NCI-H345 treated with DMSO at 0.1 percent for 48 hours (cell line): ENCODE results near the gene SIAH2.

Source experiments
- DNase-seq: peaks from one replicate; lab custom pipeline; 2025; ENCODE audit not compliant: unreplicated experiment; lab: John Stamatoyannopoulos, UW

The SIAH2 gene

GRCh38 chr3:150736316-150736719 lies 26.7 kb downstream of the SIAH2 start:
- DNase-seq, result no peak

DNA sequence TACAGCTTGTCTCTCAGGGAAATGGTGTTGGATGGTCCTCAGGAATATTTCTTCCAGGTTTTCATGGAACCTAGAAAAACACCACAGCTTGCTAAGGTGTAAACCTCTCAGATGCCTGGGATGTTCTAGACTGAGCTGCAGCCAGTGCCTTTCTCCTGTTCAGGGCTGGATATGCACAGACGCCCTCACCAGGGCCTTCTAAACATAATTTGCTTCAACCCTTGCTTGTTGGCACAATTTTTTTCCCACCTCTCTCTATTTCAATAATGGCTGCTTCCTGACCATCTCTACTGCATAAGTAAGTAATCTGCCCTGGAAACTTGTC lies 28.2 kb downstream of the SIAH2 start:
- no peak for DNase-seq

GRCh38 chr3:150733936-150734794 lies 28.8 kb downstream of the SIAH2 start:
- no peak for DNase-seq

DNA sequence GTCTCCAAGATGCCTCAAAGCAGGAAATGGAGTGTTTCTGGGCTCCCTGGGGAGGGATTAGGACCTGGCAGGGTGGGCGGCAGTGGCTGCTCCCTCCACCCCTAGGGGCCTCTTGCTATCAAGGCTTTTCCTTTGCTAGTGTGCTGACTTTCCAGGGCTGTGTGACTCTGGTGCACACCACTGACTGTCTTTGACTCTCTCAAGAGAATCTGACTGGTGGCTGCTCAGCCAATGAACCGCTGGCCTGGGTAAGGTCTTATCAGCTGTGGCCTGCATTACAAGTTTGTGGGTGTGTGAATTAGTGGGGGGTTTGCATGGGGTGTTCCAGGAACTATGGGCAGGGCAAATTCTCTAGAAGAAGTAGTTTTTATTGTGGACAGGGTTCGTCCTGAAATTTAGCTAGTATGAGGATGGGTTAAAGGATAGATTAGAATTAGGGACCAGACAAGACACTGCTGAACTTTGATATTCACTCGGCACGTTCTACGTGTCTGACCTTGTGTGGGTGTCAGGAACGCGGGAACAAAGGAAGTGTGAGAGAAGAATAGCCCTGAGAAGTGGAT lies 29.5 kb downstream of the SIAH2 start:
- no peak for DNase-seq

DNA sequence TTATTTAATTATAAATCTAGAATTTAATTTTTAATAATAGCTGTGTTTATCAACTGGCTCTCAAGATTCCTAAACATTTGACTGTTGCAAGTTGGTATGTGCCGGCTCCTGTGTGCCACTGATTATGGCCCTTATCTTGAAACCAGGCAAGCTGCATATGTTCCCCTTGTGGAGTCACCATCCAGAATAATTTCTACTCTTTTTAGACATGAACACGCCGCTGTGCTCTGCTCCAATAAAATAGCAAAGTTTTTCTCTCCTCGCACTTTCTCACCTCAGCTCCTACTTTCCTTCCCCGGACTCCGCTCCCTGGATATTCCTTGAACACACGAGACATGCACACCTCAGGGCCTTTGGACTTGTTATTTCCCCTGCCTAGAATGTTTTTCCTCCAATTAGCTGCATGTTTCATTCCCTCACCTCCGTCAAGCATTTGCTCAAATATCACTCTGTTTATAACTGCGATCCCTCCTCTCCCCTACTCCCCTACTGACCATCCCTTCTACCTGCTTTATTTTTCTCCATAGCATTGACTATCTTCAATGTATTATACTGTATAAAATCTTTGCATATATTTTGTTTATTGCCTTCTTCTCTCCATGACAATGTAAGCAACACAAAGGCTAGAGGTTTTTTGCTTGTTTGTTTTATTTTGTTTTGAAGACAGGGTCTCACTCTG lies 33.1 kb downstream of the SIAH2 start:
- DNase-seq, result no peak

DNA sequence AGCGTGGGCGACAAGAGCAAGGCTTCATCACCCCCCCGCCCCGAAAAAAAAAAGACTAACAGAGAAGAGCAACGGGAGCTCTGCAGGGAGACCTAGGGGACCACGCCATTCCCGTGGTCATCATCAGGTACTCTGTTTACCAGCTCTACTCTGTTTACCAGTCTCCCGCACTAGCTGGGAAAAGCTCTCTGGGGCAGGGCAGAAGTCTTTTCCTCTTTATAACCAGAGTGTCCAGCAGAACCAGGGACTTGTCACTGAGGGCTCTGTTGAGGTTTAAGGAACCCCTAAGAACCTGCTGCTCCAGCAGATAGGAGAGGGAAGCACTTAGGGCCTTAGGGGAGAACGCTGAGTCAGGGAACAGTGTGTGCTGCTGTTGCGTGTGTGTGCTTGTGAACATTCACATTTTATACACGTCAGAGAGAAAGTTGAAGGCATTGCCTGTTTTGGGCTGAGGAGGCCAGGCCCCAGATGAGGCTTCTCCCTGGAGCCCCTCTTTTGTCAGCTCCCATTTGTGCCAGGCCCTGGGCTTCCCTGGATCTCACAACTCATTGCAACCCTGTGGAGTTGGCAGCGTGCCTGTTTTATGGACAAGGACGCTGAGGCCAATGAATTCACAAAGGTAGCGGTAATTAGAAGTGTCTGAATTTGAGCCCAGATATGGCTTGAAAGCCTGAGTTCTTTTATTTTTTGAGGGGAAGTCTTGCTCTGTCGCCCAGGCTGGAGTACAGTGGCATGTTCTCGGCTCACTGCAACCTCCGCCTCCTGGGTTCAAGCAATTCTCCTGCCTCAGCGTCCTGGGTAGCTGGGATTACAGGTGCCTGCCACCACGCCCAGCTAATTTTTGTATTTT lies 35.1 kb downstream of the SIAH2 start:
- no peak for DNase-seq

DNA sequence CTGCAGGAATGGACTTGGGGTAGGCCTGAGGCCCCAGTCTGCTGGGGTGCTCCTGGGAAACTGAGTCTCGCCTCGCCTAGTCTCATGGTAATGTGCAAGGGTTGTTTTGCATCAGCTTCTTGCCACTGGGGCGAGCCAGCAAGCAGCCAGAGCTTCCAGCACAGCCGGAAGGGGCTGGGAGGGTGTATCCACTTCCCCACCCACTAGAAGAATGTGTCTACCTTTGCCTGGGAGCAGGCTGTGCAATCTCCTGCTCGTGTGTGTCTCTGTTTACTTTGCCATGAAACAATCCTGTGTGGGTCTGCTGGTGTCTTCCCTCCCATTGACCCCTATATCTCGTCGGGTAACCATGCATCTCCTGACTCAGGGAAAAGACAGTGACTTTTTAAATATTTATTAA lies 37.4 kb downstream of the SIAH2 start:
- no peak for DNase-seq

DNA sequence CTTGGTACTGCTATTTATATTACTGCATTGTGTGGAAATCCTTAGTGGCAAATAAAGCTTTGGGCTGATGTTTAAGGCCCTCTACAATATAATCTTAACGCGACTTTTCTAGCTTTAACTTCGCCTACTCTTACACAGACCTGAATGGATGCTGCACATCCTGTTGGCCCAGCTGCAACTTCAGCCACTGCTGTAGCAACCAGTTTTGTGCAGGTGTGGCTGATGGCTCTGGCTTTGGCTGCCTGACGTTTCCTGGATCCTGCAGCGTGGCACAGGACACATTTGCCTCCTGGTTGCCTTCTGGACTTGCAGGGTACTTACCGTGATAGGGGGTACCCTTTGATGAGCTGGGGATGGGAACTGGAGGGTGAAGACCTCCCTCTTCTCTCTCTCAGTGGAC lies 39.0 kb downstream of the SIAH2 start:
- DNase-seq, result no peak

DNA sequence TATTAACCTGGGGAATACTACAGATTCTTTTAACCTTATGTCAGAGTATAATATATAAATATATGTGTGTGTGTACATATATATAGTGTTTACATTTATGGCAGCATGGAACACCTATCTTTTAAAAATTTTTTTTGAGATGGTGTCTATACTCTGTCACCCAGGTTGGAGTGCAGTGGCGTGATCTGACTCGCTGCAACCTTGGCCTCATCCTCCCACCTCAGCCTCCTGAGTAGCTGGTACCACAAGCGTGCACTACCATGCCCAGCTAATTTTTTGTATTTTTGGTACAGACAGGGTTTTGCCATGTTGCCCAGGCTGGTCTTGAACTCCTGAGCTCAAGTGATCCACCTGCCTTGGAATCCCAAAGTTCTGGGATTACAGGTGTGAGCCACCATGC lies 40.7 kb downstream of the SIAH2 start:
- no peak for DNase-seq

DNA sequence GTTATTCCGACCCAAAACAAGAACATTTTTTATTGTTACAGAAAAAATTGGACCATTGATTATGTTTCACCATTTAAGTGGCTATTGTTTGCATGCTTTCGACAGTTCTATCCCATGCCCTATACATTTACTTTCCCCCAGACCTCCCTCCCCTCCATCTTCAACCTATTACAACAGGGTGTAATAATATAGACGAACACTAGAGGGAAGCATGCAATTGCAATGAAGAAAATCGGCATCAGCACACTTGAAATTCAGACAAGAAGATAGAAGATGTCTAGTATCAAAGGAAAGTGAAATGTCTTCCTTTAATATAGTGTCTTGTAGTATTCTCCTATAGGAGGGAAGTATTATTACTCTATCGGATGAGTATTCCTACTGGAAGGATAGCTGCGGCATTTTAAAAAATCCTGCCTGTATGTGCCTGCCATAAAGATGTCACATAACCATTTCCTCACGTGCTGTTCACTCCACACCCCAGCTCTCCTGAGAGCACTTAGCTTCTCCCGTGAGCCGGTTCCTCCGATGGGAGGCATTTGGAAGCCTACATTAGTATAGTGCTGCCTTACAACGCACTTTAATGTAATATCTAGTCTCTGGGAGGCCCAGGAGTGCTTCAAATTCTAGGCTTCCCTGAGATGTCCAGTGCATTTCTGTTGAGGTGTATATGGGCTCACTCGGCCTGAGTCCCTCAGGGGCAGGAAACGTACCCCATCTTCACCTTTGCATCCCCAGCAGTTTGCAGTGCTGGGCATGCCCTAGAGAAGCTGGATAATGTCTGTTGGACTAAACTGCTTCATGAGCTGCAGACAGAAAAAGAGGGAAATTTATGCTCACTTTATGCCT lies 41.5 kb downstream of the SIAH2 start:
- DNase-seq, result peak; percentile 42

- no peak for DNase-seq
Measured at GRCh38 chr3:150720444-150720843, 42.5 kb downstream of the SIAH2 start.

DNA sequence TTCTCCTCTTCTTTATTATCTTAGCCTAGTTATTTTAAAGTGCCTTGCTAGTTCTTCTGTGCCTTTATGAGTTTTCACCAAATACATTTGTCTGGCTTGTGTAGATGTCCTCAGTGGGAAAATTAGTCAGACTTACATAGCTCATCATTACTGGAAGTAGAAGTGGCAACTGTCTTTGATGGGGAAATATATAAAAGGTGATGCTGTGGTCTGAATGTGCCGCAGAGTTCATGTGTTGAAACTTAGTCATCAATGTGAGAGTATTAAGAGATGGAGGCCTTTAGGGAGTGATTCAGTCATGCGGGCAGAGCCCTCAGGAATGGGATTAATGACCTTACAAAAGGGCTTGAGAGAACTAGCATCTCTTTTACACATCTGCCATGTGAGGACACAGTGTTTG lies 52.9 kb downstream of the SIAH2 start:
- DNase-seq, result no peak

DNA sequence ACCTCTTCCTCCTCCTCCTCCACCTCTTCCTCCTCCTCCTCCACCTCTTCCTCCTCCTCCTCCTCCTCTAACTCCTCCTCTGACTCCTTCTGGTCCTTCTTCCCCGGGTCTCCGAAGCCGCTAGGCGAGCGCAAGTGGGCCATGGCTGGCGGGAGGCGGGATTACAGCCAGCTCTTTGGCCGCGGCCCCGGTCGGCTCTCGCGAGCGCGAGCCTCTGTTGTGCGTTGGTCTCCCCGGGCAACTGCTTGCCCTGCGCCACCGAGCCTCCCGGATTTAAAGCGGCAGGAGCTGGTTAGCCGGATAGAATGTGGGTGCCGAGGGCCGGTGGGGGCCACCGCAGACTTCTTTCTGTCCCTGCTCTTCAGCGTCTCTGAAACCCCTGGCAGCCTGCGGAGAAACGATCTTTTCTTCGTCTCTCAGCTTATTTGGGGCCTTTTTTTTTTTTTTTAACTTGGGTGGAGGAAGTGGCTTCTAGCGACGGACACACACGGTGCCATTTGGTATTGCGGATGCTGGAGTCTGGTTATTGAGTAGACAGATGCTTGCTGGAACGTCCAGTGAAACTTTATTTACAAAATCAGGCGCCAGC lies 59.1 kb downstream of the SIAH2 start, which contains the start of gene ERICH6:
Gene ERICH6 (minus strand): TSS at position 165 of the 589 bp plus-strand sequence. CDS start 22 bp downstream, at position 143.
- DNase-seq, result peak; percentile 56

DNA sequence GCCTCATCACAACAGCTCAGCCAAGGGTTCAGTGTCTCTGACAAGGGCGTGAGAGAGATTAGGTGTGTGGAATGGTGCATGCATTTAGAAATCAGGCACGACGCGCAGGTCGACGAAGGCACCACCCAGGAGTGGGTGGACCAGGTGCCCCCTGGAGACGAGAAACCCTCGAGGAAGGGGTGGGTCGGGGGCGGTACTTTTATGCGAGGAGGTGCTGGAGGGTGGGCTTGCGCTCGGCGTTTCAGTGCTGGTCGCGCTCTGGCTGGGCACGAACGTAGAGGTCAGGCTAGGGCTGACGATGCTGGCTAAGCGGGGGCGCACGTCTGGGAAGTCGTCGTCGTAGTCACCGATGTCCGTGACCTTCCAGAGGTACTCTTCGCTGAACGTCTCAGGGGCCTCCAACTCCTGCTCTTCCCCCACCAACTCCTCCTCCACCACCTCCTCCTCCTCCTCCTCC lies 59.6 kb downstream of the SIAH2 start:
- DNase-seq, result no peak

DNA sequence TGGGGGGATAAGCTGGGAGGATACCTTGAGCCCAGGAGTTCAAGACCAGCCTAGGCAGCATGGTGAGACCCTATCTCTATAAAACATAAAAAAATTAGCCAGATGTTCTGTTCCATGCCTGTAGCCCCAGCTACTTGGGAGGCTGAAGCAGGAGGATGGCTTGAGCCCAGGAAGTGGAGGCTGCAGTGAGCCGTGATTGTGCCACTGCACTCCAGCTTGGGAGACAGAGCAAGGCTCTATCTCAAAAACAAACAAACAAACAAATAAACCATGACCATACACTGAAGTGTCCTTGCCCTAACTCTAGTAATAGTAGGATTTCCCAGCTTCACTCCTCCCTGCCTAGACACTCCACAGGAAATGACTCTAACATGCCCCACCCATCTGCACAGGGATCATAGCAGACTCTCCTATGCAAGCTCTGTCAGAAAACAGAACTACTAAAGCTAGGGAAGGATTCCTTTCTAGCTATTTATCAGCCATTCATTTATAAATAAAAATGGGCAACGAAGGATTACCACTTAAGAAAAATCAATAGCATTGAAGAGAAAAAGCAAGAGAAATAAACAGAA lies 63.8 kb downstream of the SIAH2 start:
- no peak for DNase-seq

- DNase-seq, result no peak
Measured at GRCh38 chr3:150697646-150698045, 65.3 kb downstream of the SIAH2 start.

- no peak for DNase-seq
Measured at GRCh38 chr3:150691414-150692040, 71.4 kb downstream of the SIAH2 start.
